Fibroblast of villous mesenchyme (primary cell): ENCODE data around the gene UVRAG. TPM values are rescaled to one million over a fixed set of nuclear protein-coding genes. Genes with fewer than 3 reads are reported as not detected.

Experiments used
- DNase-seq: peaks from one replicate; pipeline ENCODE4 v3.0.0-alpha.2; 2010; ENCODE audit warnings: low read depth
- H3K4me3 ChIP-seq: 2 replicates; pipeline ENCODE4 v1.5.1; 2011; ENCODE audit warnings: low read depth, mild to moderate bottlenecking, low read length
- total RNA-seq: library from RNA; depleted of rRNA; stranded (reverse); fragments of >200 nt; gene quantifications from 2 replicates; pipeline ENCODE4 v1.2.3, GENCODE V29; 2012
- TF ChIP-seq, protein P1 (sequence below): IDR thresholded peaks from 2 replicates; pipeline ENCODE4 v1.5.1; 2012; ENCODE audit warnings: low read depth, mild to moderate bottlenecking, low read length; ENCODE audit not compliant: insufficient read depth

UVRAG gene
- total RNA-seq, 1 donor: 37.1 TPM

GRCh38 chr11:75919525-75919924 lies 104.5 kb downstream of the UVRAG start:
- peak; percentile 28 for DNase-seq
- H3K4me3 ChIP-seq: no peak overlapping the region
- TF ChIP-seq, protein P1, sequence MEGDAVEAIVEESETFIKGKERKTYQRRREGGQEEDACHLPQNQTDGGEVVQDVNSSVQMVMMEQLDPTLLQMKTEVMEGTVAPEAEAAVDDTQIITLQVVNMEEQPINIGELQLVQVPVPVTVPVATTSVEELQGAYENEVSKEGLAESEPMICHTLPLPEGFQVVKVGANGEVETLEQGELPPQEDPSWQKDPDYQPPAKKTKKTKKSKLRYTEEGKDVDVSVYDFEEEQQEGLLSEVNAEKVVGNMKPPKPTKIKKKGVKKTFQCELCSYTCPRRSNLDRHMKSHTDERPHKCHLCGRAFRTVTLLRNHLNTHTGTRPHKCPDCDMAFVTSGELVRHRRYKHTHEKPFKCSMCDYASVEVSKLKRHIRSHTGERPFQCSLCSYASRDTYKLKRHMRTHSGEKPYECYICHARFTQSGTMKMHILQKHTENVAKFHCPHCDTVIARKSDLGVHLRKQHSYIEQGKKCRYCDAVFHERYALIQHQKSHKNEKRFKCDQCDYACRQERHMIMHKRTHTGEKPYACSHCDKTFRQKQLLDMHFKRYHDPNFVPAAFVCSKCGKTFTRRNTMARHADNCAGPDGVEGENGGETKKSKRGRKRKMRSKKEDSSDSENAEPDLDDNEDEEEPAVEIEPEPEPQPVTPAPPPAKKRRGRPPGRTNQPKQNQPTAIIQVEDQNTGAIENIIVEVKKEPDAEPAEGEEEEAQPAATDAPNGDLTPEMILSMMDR: no peak

DNA sequence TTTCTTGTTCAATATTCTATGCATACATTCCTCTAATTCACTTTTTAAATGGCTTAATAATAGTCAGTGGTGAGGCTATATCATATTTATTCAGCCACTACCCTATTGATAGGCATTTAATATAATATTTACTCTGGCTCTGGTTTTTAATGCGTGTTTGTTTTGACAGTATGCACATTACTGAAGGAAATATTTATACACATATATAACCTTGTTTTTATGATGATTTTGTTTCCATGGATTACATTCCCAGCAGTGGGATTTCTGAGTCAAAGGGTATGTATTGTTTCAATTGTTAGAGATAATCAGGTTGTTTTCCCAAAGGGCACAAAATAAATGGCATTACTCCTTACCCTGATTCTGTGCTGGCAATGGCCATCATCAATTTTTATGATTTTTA lies 105.8 kb downstream of the UVRAG start:
- TF ChIP-seq, protein P1: no peak
- H3K4me3 ChIP-seq: no peak overlapping the region
- DNase-seq: no peak

DNA sequence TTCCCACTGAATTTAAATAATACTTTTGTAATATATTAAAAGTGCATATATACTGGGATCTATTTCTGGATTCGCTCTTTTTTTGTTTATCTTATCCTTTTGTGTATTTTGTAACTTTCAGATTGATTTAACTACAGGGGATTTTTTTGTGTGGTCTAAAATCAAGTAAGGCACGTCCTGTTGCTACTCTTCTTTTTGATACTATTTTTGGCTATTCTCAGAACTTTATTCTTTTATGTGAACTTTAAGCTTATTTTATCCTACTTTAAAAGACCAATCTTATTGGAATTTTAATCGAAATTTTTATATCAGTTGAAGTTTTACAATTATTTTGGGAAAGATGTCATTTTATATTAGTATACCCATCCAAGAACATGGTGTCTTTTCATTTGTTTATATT lies 106.8 kb downstream of the UVRAG start:
- no peak for DNase-seq
- H3K4me3 ChIP-seq: no peak overlapping the region
- TF ChIP-seq, protein P1: no peak

DNA sequence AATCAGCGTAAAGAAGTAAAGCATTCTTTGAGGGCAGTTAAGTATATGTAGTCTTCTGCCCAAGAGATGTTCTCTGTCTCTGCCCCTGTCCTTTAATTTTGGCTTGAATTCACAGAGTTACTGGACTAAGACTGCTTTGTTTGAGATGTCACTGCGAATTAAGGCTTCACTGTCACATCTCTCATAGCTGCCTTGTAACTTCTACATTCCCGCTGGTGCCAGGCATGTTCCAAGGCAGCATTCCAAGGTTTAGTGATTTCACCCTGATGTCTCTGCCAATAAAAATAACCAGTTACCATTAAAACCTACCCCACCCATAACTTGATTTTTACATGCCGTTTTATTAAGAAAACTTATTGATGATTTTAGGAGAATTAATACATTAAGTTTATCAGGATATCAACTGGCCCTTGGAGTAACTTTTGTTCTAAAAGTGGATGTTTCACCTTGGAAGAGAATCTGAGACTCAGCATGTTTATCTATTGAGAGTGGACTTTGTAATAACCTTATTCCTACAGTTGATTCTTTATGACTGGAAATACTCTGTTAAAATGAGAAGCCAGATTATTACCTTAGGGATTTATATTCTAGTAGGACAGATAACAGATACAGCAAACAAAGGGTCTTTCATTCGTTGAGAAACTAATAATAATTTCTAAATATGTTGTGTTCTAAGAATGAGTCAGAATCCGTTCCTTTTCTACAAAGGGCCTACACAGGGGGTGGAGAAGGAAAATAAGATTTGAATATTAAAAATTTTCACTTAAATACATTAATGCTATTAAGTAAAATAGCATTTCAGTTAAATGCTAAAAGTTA lies 110.2 kb downstream of the UVRAG start:
- H3K4me3 ChIP-seq: no peak overlapping the region
- DNase-seq: no peak
- TF ChIP-seq, protein P1: no peak

DNA sequence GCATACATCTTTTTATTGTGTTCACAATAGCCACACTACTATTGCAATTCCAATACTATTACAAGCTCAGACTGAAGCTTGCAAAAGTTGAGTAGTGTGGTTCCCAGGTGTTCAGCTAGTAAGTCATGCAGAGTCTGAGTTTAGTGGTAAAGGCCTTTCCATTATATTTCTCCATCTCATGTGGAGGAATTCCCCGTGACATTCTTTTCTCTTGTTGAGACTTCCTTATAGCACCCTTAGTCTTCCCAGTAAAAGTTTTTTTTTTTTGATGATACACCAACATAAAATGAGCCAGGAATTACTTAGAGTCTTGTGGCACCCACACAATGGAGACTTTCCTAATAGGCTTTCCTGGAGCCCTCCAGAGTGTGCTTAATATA lies 110.8 kb downstream of the UVRAG start:
- no peak overlapping the region for H3K4me3 ChIP-seq
- DNase-seq: no peak
- TF ChIP-seq, protein P1: no peak

GRCh38 chr11:75929706-75930105 lies 114.7 kb downstream of the UVRAG start:
- DNase-seq: no peak
- no peak overlapping the region for H3K4me3 ChIP-seq
- TF ChIP-seq, protein P1: no peak

GRCh38 chr11:75930534-75930933 lies 115.5 kb downstream of the UVRAG start:
- no peak for DNase-seq
- no peak overlapping the region for H3K4me3 ChIP-seq
- TF ChIP-seq, protein P1: no peak
